Gastrocnemius medialis (tissue), 4 donors: ENCODE measurements around the gene PGPEP1. TPM values are rescaled to one million over a fixed set of nuclear protein-coding genes. Genes with fewer than 3 reads are reported as not detected.

Source experiments
- ATAC-seq, 2 donors: fragments of 150-250 bp; one replicate each; pipeline ENCODE4 v1.9.1; 2016
- DNase-seq, 2 donors: peaks; one replicate each; pipeline ENCODE4 v3.0.0-alpha.2; 2019
- H3K27ac ChIP-seq, 4 donors: fragments of 200-600 bp; sonication (generic); 1 replicate in 1 of 4; 2 replicates in 3 of 4; pipeline ENCODE4 v1.5.1; 2016 to 2018; ENCODE audit warnings: mild to moderate bottlenecking in 2 of 4, moderate library complexity in 1 of 4
- H3K27me3 ChIP-seq, 3 donors: fragments of 200-600 bp; sonication (generic) in 2 of 3; 1 replicate in 1 of 3; 2 replicates in 2 of 3; pipeline versions ENCODE4 v1.5.1 to v1.6.0; 2016 to 2019; ENCODE audit warnings: mild to moderate bottlenecking in 1 of 3, moderate library complexity in 1 of 3
- H3K36me3 ChIP-seq, 2 donors: fragments of 200-600 bp; sonication (generic) in 1 of 2; one replicate each; pipeline ENCODE4 v1.5.1; 2017 to 2018
- H3K4me1 ChIP-seq, 2 donors: fragments of 200-600 bp; sonication (generic) in 1 of 2; one replicate each; pipeline ENCODE4 v1.5.1; 2016 to 2017; ENCODE audit warnings: mild to moderate bottlenecking in 2 of 2
- H3K4me3 ChIP-seq, 4 donors: fragments of 200-600 bp; sonication (generic) in 3 of 4; 1 replicate in 1 of 4; 2 replicates in 3 of 4; pipeline ENCODE4 v1.5.1; 2016 to 2019; ENCODE audit warnings: mild to moderate bottlenecking in 2 of 4
- H3K9me3 ChIP-seq, 3 donors: fragments of 200-600 bp; sonication (generic) in 2 of 3; 1 replicate in 1 of 3; 2 replicates in 2 of 3; pipeline ENCODE4 v1.5.1; 2016 to 2019
- POLR2A ChIP-seq, 2 donors: fragments of 450-650 bp; IDR thresholded peaks; one replicate each; pipeline ENCODE4 v1.6.1; 2017; ENCODE audit warnings: antibody characterized with exemption in 2 of 2, mild to moderate bottlenecking in 2 of 2, moderate library complexity in 2 of 2
- in situ Hi-C, 4 donors: fragments of 200-750 bp; cut with MboI; loops; one replicate each; pipeline versions ENCODE4 v1.15.0 to v1.8.0; 2017; ENCODE audit warnings: low sequenced_read_pairs in 4 of 4
- intact Hi-C: fragments of 100-400 bp; cut with DNase I; formaldehyde crosslinking; loops from one replicate; pipeline ENCODE4 v1.15.1; 2023; ENCODE audit warnings: low total_unique reads
- total RNA-seq, 4 donors: library from RNA; depleted of rRNA; stranded (reverse); fragments of >200 nt; gene quantifications; one replicate each; pipeline versions ENCODE4 v1.1.0 to v1.2.3, GENCODE V29; 2016
- TF ChIP-seq, protein P1 (sequence below), 5 experiments: fragments of 450-650 bp in 3 of 5; fragments of 200-600 bp in 2 of 5; sonication (generic) in 2 of 5; IDR thresholded peaks in 4 of 5; conservative IDR thresholded peaks in 1 of 5; 1 replicate in 4 of 5; 2 replicates in 1 of 5; pipeline ENCODE4 v1.5.1; 2016 to 2019; ENCODE audit warnings: antibody characterized with exemption in 5 of 5, mild to moderate bottlenecking in 3 of 5, moderate library complexity in 3 of 5

PGPEP1 gene
- total RNA-seq, 4 donors from 2014 or later = 11.7 to 42.3 (median 23.6) TPM

GRCh38 chr19:18306209-18306887 lies 34.0 kb upstream of the PGPEP1 start:
- DNase-seq = no peak
- no peak overlapping the region for H3K4me3 ChIP-seq
- H3K27me3 ChIP-seq = no peaks in the 10 kb centered on the region
- H3K9me3 ChIP-seq = no peaks in the 10 kb centered on the region
- ATAC-seq = no peak
- intact Hi-C loops (no loop called here), in situ Hi-C loops (no loop called here)
- H3K36me3 ChIP-seq = peaks cover 0 to 10% of the 10 kb centered on the region in 2 donors
- H3K4me1 ChIP-seq = peaks cover 44 to 51% of the 10 kb centered on the region in 2 donors
- peak overlapping the region; percentile 88 to 99 (median 94) for H3K27ac ChIP-seq
- no peak for TF ChIP-seq POLR2A (IDR thresholded peaks at IDR 0.05)
- TF ChIP-seq, protein P1, sequence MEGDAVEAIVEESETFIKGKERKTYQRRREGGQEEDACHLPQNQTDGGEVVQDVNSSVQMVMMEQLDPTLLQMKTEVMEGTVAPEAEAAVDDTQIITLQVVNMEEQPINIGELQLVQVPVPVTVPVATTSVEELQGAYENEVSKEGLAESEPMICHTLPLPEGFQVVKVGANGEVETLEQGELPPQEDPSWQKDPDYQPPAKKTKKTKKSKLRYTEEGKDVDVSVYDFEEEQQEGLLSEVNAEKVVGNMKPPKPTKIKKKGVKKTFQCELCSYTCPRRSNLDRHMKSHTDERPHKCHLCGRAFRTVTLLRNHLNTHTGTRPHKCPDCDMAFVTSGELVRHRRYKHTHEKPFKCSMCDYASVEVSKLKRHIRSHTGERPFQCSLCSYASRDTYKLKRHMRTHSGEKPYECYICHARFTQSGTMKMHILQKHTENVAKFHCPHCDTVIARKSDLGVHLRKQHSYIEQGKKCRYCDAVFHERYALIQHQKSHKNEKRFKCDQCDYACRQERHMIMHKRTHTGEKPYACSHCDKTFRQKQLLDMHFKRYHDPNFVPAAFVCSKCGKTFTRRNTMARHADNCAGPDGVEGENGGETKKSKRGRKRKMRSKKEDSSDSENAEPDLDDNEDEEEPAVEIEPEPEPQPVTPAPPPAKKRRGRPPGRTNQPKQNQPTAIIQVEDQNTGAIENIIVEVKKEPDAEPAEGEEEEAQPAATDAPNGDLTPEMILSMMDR (IDR thresholded peaks at IDR 0.05 in 4 of 5, conservative IDR thresholded peaks at IDR 0.05 in 1 of 5) = no peak

- H3K4me3 ChIP-seq = no peak overlapping the region
- DNase-seq (no peak), ATAC-seq (no peak)
- H3K36me3 ChIP-seq = peaks cover 0 to 14% of the 10 kb centered on the region in 2 donors
- H3K27me3 ChIP-seq = no peaks in the 10 kb centered on the region
- no peak for TF ChIP-seq POLR2A (IDR thresholded peaks at IDR 0.05)
- TF ChIP-seq, protein P1 (IDR thresholded peaks at IDR 0.05 in 4 of 5, conservative IDR thresholded peaks at IDR 0.05 in 1 of 5) = no peak
- peaks cover 44 to 47% of the 10 kb centered on the region in 2 donors for H3K4me1 ChIP-seq
- intact Hi-C loops = no loop called here
- H3K27ac ChIP-seq = peak overlapping the region; percentile 88 to 99 (median 94)
- no peaks in the 10 kb centered on the region for H3K9me3 ChIP-seq
- in situ Hi-C loops = no loop called here
These were observed 33.5 kb upstream of the PGPEP1 start for GRCh38 chr19:18306888-18307260.

GRCh38 chr19:18307271-18307681 lies 33.1 kb upstream of the PGPEP1 start:
- no peak for DNase-seq
- H3K4me1 ChIP-seq = peaks cover 44 to 47% of the 10 kb centered on the region in 2 donors
- intact Hi-C loops = no loop called here
- TF ChIP-seq, protein P1 (IDR thresholded peaks at IDR 0.05 in 4 of 5, conservative IDR thresholded peaks at IDR 0.05 in 1 of 5) = no peak
- no peak for ATAC-seq
- H3K9me3 ChIP-seq = no peaks in the 10 kb centered on the region
- H3K27me3 ChIP-seq = no peaks in the 10 kb centered on the region
- peaks cover 0 to 18% of the 10 kb centered on the region in 2 donors for H3K36me3 ChIP-seq
- H3K27ac ChIP-seq = peak overlapping the region; percentile 88 to 99 (median 94)
- no peak overlapping the region for H3K4me3 ChIP-seq
- in situ Hi-C loops = no loop called here

- TF ChIP-seq, protein P1 (IDR thresholded peaks at IDR 0.05 in 4 of 5, conservative IDR thresholded peaks at IDR 0.05 in 1 of 5) = no peak
- no peak for TF ChIP-seq POLR2A (IDR thresholded peaks at IDR 0.05)
These were observed 32.1 kb upstream of the PGPEP1 start for GRCh38 chr19:18308051-18308947.

More at GRCh38 chr19:18308051-18308947, 32.1 kb upstream of the PGPEP1 start:
- ATAC-seq (no peak), DNase-seq (no peak)
- Histone ChIP-seq H3K9me3 (no peaks in the 10 kb centered on the region), H3K27ac (peak overlapping the region; percentile 88 to 99 (median 94)), H3K4me1 (peaks cover 37 to 39% of the 10 kb centered on the region in 2 donors), H3K4me3 (no peak overlapping the region), H3K27me3 (no peaks in the 10 kb centered on the region), H3K36me3 (peaks cover 0 to 24% of the 10 kb centered on the region in 2 donors)
- in situ Hi-C loops = no loop called here
- intact Hi-C loops = no loop called here
